Type B pancreatic cell (in vitro differentiated cells): ENCODE data around the gene HERC5. TPM values are rescaled to one million over a fixed set of nuclear protein-coding genes. Genes with fewer than 3 reads are reported as not detected.

Experiments used
- DNase-seq: peaks from one replicate; pipeline ENCODE4 v3.0.0; 2021; ENCODE audit warnings: mixed read lengths; ENCODE audit not compliant: unreplicated experiment; ENCODE audit errors: extremely low spot score
- H3K27ac Mint-ChIP-seq: 2 replicates; pipeline ENCODE4 v1.8.0; 2021; ENCODE audit warnings: mild to moderate bottlenecking, mixed read lengths
- H3K27me3 Mint-ChIP-seq: 2 replicates; pipeline ENCODE4 v1.8.0; 2021; ENCODE audit warnings: mixed read lengths
- H3K36me3 Mint-ChIP-seq: 2 replicates; pipeline ENCODE4 v1.8.0; 2021; ENCODE audit warnings: mixed read lengths
- H3K4me1 Mint-ChIP-seq: one replicate; pipeline ENCODE4 v1.8.0; 2021; ENCODE audit warnings: mixed read lengths; ENCODE audit not compliant: unreplicated experiment
- H3K4me3 Mint-ChIP-seq: 2 replicates; pipeline ENCODE4 v1.8.0; 2021; ENCODE audit warnings: mild to moderate bottlenecking, mixed read lengths
- H3K9me3 Mint-ChIP-seq: 2 replicates; pipeline ENCODE4 v1.8.0; 2021; ENCODE audit warnings: mixed read lengths
- CTCF ChIP-seq: fragments of 200-600 bp; sonication (generic); conservative IDR thresholded peaks from 2 replicates; pipeline ENCODE4 v1.5.0; 2021; ENCODE audit warnings: antibody characterized with exemption, mild to moderate bottlenecking
- total RNA-seq: library from RNA; stranded (reverse); gene quantifications from 2 replicates; pipeline ENCODE4 v1.2.1, GENCODE V29; 2021; ENCODE audit warnings: low replicate concordance

The HERC5 gene
- total RNA-seq, 1 donor from 2014 or later = 1.4 TPM

DNA sequence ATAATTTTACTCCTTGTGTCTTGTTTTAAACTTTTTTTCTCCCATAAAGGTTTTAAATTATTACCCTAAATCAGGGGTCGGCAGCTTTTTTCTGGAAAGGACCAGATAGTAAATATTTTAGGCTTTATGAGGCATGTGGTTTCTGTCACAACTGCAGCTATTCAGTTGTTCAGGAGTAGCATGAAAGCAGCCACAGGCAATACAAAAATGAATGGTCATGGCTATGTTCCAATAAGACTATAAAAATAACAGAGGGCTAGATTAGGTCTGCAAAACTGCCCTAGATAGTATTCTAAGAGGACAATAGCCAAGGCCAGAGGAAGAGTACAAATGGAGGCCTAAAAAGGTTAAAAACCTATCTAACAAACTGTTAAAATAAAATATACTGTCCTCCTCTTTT lies 24.6 kb downstream of the HERC5 start:
- H3K9me3 Mint-ChIP-seq = no peaks in the 10 kb centered on the region
- no peak for DNase-seq
- no peak overlapping the region for H3K4me3 Mint-ChIP-seq
- no peak overlapping the region for H3K27ac Mint-ChIP-seq
- TF ChIP-seq CTCF = no peak
- no peaks in the 10 kb centered on the region for H3K4me1 Mint-ChIP-seq
- no peaks in the 10 kb centered on the region for H3K36me3 Mint-ChIP-seq
- no peaks in the 10 kb centered on the region for H3K27me3 Mint-ChIP-seq

DNA sequence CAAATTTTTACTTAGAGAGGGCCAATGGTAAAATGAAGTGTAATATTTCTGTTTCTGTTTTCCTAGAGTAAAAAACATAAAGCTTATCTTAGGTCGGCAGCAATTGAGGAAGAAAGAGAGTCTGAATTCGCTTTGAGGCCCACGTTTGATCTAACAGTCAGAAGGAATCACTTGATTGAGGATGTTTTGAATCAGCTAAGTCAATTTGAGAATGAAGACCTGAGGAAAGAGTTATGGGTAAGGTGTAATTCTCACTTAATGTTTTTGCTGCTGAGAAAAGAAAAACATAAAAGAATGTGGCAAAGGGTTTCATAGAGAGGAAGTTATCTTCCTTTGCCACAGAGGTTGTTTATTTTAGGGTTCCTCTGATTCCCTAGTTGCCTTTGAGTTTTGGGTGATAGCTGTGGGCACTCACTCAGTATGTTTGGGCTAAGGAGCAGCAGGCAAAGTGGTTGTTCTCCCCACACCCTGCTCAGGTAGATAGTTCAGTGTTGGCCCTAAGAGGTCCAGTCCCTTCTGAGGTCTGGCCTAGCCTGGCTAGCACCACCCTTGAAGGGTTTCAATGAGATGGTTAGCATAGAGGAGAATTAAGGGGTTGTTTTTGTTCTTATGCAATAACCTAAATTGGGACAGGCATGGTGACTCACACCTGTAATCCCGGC lies 32.3 kb downstream of the HERC5 start:
- Mint-ChIP-seq H3K9me3 (no peaks in the 10 kb centered on the region), H3K27ac (no peak overlapping the region), H3K27me3 (no peaks in the 10 kb centered on the region), H3K4me3 (no peak overlapping the region), H3K36me3 (no peaks in the 10 kb centered on the region), H3K4me1 (no peaks in the 10 kb centered on the region)
- TF ChIP-seq CTCF = no peak
- no peak for DNase-seq

GRCh38 chr4:88497859-88498409 lies 41.0 kb downstream of the HERC5 start:
- Mint-ChIP-seq H3K27me3 (no peaks in the 10 kb centered on the region), H3K4me1 (no peaks in the 10 kb centered on the region), H3K27ac (no peak overlapping the region), H3K36me3 (no peaks in the 10 kb centered on the region), H3K9me3 (no peaks in the 10 kb centered on the region), H3K4me3 (no peak overlapping the region)
- DNase-seq = no peak
- no peak for TF ChIP-seq CTCF

DNA sequence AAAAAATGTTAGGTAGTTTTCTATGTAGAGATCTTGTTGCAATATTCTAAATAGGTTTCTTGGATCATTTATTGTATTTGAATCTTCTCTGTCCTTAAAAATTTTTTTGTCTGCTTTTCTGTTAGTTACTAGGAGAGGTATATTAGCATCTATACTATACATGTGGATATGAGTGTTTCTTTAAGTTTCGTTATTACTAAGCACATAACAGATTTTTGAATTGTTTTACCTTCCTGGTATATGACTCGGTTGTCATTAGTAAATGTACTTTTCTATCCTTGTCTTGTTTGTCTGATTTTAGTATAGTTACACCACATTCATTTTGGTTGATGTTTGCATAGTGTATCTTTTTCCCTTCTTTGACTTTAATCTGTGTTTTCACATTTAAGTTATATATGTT lies 46.4 kb downstream of the HERC5 start:
- H3K36me3 Mint-ChIP-seq = no peaks in the 10 kb centered on the region
- no peak for TF ChIP-seq CTCF
- H3K27me3 Mint-ChIP-seq = no peaks in the 10 kb centered on the region
- H3K9me3 Mint-ChIP-seq = no peaks in the 10 kb centered on the region
- DNase-seq = no peak
- no peak overlapping the region for H3K27ac Mint-ChIP-seq
- no peak overlapping the region for H3K4me3 Mint-ChIP-seq
- no peaks in the 10 kb centered on the region for H3K4me1 Mint-ChIP-seq

DNA sequence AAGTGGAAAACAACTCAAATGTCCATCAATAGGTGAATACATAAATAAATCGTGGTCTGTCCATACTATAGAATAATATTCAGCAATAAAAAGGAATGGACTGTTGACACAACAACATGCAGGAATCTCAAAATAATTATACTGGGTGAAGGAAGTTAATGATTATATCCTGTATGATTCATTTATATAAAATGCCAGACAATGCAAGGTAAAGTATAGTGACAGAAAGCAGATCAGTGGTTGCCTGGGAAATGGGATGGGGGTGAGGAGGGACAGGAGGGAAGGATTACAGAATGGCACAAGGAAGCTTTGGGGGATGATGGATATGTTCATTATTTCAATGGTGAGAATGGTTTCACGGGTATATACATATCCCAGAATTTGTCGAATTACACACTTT lies 54.3 kb downstream of the HERC5 start:
- H3K27me3 Mint-ChIP-seq = no peaks in the 10 kb centered on the region
- H3K4me3 Mint-ChIP-seq = no peak overlapping the region
- H3K4me1 Mint-ChIP-seq = no peaks in the 10 kb centered on the region
- DNase-seq = no peak
- TF ChIP-seq CTCF = no peak
- no peak overlapping the region for H3K27ac Mint-ChIP-seq
- H3K36me3 Mint-ChIP-seq = no peaks in the 10 kb centered on the region
- H3K9me3 Mint-ChIP-seq = no peaks in the 10 kb centered on the region
